GM10248 (cell line): Measurements from ENCODE around the gene RHBDF2.

Source experiments
- CTCF ChIA-PET: fragments of 300-600 bp; sonication (Branson Sonifier 250); formaldehyde crosslinking; extraction: SDS; loops from one replicate; lab custom pipeline; 2021; ENCODE audit warnings: antibody characterized with exemption; lab: Yijun Ruan, JAX
- POLR2A ChIA-PET: fragments of 350-650 bp; sonication (Branson Sonifier 250); formaldehyde crosslinking; extraction: SDS; loops from one replicate; lab custom pipeline; 2020; ENCODE audit warnings: antibody characterized with exemption; lab: Yijun Ruan, JAX
- DNase-seq: peaks from one replicate; pipeline ENCODE4 v3.0.0; 2012; ENCODE audit errors: extremely low spot score
- CTCF ChIP-seq: IDR thresholded peaks from 2 replicates; pipeline ENCODE4 v1.5.1; 2012; ENCODE audit warnings: mild to moderate bottlenecking, low read depth; ENCODE audit errors: extremely low read depth, missing control alignments, control extremely low read depth

Gene RHBDF2

GRCh38 chr17:76506408-76507345, 5.5 kb upstream of the RHBDF2 start:
- ChIA-PET CTCF (interaction anchor here (0.7 to 22.6 kb wide), 31 partner anchors 8 to 275 kb away, joined by 3 to 496 read pairs (median 4); partner anchors contain the start of genes AANAT, PRPSAP1, SPHK1 and UBE2O), POLR2A (no interaction called here)
- peak; percentile 88 for DNase-seq
- peak; percentile 89 for TF ChIP-seq CTCF

- no peak for DNase-seq
- peak; percentile 24 for TF ChIP-seq CTCF
- ChIA-PET POLR2A (no interaction called here), CTCF (interaction anchor here (0.7 to 22.6 kb wide), 5 partner anchors 25 to 107 kb away, joined by 3 to 496 read pairs (median 6); partner anchors contain the start of genes AANAT and UBE2O)
Measured at GRCh38 chr17:76504117-76504516, 2.9 kb upstream of the RHBDF2 start.

- DNase-seq: no peak
- ChIA-PET CTCF (interaction anchor here (0.6 to 22.6 kb wide), 12 partner anchors 8 to 122 kb away, joined by 3 to 496 read pairs (median 5); partner anchors contain the start of genes AANAT and UBE2O), POLR2A (no interaction called here)
- TF ChIP-seq CTCF: no peak
Measured at GRCh38 chr17:76502341-76503211, 1.4 kb upstream of the RHBDF2 start.

- DNase-seq: no peak
- ChIA-PET CTCF (interaction anchor here (1.1 to 22.6 kb wide), 9 partner anchors 9 to 123 kb away, joined by 3 to 496 read pairs (median 5); partner anchors contain the start of genes AANAT and UBE2O), POLR2A (interaction anchor here (0.5 kb wide), 1 partner anchor 17 kb away, joined by 7 read pairs; no protein-coding TSS in a partner anchor)
- TF ChIP-seq CTCF: no peak
Measured at GRCh38 chr17:76501827-76502307, 644 bp upstream of the RHBDF2 start.

GRCh38 chr17:76500747-76501017, 541 bp downstream of the RHBDF2 start:
- POLR2A ChIA-PET: no interaction called here
- DNase-seq: peak; percentile 40
- CTCF ChIA-PET: interaction anchor here (1.3 to 22.6 kb wide), 2 partner anchors 26 to 42 kb away, joined by 3 to 496 read pairs; partner anchors contain the start of genes AANAT and UBE2O
- no peak for TF ChIP-seq CTCF
